Hematopoietic multipotent progenitor cell treated with erythropoietin and hydrocortisone succinate and interleukin-3 and kit ligand, for 4 days (in vitro differentiated cells): ENCODE measurements around the gene ALDH3A2.

ENCODE experiments used
- DNase-seq: peaks from one replicate; pipeline ENCODE4 v3.0.0-alpha.2; 2015

ALDH3A2 gene

DNA sequence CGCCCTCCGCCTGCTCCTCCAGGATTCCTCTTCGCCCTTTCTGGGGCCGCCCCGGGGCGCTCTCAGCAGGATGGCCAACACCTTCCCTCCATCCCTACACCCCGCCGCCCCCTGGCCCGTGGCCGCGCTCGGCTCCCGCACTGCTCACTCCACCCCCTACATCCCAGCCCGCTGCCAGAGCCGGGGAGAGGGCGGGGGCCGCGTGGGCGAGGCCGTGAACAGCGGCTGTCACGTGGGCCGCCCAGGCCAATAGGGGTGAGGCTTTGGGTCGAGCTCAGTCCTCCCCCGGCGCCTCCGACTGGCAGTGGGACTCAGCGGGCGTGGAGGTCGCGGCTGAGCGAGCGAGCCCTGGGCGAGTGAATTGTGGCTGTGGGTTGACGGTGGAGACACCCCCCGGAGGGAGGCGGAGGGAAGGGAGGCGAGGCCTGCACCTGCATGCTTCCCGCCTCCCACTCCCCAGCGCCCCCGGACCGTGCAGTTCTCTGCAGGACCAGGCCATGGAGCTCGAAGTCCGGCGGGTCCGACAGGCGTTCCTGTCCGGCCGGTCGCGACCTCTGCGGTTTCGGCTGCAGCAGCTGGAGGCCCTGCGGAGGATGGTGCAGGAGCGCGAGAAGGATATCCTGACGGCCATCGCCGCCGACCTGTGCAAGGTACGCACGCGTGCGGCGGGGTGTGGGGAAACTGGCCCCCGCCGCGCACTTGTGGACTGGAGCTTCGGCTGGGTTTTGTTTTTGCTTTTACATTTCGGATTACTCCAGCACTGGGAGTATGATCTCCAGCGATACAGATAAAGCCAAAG, at the start of gene ALDH3A2:
TSS of gene ALDH3A2 (plus strand) at position 277 of the 799 bp plus-strand sequence. CDS start at position 498, 221 bp downstream.
- peak; percentile 97 for DNase-seq

DNA sequence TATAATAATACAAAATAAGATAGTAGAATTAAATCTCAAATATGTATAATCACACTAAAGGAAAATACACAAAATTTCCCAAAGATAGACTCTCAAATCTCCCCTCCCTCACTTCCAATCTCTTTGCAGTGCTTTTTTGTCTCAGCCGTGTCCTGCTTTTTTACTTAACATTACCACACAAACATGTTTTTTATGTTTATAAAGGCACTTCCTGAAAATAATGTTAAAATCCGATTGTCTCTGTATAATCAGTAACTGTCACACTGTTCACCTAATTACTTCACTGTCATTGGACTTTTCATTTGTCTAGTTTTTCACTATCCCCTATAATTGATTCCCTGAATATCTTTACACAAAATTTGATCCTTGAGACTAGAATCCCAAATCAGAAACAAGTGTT, 38.2 kb upstream of the ALDH3A2 start:
- no peak for DNase-seq

DNA sequence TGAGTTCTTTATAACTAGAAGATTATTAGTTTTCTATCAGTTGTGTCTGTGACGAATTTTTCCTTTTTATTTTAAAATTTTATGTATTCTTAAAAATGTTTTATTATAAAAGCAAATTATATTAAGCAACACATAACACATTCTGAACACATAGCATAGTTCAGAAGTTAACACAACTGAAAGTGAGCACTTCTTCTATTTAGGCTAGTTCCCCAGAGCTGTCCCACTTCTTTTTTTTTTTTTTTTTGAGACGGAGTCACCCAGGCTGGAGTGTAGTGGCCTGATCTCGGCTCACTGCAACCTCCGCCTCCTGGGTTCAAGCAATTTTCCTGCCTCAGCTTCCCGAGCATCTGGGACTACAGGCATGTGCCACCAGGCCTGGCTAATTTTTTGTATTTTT, 37.7 kb upstream of the ALDH3A2 start:
- no peak for DNase-seq

DNA sequence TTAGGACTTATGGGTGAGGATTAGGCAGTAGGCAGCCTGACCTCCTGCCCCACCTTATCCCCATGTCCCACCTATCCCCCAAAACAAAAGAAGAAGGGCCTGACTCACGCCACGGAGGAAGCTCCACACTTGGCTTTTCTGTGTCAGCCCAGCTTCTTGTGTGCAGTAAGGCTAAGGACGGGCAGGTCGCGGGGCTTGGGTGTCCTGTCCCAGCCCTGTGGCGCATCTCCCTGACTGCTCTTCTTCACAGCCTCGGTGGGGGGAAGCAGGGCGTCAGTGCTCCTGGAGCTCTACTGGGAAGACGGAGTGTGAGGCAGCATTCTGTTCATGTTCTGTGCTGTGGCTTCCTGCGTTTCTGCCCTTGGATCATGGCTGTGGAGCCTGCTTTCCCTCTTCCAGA, 34.6 kb upstream of the ALDH3A2 start:
- DNase-seq, result no peak

DNA sequence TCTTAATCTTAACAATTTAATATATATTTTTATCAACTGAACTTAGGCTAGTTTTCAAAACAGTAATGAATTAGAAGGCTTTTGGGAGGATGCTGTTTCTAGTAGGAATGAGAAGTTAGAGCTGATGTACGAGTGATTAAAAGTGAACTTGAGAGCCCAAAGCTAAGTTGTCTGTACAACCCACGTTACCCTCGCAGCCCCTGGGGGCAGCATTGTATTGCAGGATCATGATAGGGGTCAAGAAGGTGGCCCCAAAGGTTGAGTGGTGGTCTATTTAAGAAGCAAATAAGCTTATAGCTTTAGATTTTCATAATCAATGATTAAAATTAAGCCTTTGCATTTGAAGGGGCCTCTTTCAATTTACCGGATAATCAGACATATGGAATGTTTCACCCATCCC, 33.7 kb upstream of the ALDH3A2 start:
- peak; percentile 7 for DNase-seq

DNA sequence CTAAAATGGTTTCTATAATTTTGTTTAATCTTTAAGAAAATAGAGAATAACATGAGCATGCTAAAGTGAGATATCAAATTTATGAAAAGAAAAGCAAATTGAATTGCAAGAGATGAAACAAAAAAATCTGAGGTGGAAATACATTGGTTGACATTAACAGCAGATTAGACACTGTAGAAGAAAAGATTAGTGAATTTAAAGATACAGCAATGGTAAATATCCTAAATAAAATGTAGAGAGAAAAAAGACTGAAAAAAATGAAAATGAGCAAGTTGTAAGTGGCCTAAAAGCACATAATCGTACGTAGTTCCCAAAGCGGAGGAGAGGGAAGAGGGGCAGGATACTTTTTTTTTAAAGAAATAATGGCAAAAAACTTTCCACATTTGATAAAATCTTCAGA, 30.5 kb upstream of the ALDH3A2 start:
- no peak for DNase-seq

DNA sequence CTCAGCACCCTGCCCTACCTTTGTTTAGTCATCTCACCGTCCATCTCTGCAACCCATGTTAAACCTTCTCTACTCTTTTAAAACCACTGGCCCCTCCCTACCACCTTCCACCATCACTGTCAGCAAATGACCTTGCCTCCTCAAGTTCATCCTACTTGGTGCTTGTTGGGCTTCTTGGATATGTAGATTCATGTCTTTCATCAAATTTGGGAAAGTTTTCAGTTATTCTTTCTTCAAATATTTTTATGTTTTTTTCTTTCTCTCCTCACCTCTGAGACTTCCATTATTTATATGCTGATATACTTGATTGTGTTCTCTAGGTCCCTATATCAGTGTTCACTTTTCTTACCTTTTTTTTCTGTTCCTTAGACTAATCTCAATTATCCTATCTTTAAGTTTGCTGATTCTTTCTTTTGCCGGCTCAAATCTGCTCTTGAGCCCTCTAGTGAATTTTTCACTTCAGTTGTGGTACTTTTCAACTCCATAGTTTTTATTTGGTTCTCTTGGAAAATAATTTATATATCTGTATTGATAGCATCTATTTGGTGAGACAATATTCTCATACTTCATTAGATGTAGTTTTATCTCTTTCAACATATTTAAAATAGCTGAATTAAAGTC, 28.7 kb upstream of the ALDH3A2 start:
- DNase-seq, result peak; percentile 7

DNA sequence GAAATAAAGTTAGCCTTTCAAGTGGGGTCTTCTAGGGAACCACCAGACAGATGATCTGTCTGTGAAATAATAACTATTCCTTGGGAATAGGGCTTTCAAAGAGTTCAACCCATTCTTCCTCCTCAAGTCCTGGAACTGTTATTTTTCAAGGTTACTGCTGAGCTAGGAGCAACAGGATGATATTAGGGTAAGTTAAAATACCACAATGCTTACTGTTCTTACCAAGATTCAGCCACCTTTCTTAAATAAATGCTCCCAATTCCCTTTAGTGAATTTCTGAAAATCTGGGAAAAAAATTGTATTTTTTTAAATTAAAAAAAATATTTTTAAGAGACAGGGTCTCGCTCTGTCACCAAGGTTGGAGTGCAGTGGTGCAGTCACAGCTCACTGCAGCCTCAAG, 26.9 kb upstream of the ALDH3A2 start:
- DNase-seq, result no peak

DNA sequence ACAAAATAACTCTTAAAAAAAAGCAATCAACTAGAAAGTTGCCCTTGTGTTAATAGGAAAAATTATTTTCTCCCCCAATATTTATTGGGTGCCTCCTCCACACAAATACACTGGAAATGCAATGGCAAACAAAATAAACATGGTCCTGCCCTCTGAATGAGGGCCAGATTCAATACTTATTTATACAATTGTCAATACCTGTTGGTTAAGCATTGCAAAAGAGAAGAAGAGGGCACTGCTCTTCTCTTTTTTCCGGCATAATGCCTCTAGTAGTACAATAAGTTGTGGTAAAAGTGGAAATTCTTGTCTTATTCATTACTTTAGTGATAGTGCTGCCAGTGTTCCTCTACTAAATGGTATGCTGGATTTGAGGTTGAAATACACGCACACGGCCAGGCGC, 22.5 kb upstream of the ALDH3A2 start:
- no peak for DNase-seq

DNA sequence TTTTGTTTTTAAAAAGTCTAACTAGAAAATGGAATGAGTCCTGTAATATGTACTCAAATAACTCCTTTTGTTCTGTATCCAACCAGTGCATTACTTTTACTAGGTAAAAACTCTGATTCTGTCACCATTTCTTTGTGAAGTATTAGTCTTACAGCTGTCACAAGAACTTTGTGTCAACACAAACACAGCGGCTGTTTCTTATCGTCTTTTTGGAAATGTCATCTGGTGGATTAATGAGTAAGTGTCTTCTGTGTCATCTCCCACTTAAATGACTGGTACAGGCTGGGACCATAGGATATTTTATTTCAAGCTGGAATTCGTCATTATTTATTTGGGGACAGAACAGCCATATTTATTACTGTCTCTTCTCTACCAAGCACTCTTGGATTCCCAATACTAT, 19.1 kb upstream of the ALDH3A2 start:
- no peak for DNase-seq

DNA sequence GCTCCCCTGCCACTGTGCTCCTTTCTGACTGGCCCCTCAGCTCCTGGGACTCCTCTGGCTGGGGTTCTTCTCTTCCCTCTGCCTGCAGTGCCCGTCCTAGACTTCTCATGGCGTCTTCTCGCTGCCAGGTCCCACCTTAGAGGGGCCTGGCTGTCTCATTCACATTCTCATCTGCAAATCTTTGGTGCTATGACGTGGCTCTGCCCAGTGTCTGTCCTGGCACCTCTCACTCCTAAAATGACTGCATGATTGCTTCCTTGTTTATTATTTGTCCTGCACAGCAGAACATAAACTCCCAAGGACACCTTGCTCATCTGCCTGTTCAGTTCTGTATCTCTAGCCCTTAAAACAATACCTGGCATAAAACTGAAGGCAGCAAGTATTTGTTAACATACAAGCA, 18.5 kb upstream of the ALDH3A2 start:
- no peak for DNase-seq

DNA sequence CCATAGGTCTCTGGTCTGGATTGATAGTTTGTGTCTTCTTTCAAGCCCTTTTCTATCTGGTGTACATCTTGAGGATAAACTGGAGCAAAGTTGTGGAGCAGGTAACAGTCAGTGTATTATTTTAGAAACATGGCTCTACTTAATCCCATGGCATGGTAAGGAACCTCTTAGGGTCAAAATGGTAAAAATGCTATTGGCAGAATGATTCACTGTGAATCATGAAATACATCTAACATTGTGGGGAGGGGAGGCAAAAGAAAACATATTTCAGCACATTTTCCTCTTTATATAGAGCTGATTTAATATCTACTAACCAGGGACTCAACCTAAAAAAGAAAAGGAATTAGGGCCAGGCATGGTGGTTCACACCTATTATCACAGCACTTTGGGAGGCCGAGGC, 17.9 kb upstream of the ALDH3A2 start:
- no peak for DNase-seq

DNA sequence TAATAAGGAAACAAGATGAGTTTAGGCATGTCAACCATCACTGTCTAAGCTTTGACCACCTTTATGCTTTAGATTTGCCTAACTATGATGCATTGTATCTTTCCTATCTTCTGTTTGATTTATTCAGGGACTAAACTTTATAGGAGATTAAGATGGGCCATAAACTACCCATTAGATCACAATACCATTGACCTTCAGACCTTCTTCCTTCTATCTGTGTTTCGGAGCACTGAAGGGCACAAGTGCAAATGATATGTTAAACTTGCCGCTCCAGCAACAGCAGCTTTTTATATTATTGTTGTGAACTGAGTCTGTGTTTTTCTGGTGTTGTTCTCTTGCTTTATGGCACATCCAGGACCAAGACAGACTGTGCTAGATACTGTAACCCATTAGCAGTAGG, 16.6 kb upstream of the ALDH3A2 start:
- DNase-seq, result no peak

DNA sequence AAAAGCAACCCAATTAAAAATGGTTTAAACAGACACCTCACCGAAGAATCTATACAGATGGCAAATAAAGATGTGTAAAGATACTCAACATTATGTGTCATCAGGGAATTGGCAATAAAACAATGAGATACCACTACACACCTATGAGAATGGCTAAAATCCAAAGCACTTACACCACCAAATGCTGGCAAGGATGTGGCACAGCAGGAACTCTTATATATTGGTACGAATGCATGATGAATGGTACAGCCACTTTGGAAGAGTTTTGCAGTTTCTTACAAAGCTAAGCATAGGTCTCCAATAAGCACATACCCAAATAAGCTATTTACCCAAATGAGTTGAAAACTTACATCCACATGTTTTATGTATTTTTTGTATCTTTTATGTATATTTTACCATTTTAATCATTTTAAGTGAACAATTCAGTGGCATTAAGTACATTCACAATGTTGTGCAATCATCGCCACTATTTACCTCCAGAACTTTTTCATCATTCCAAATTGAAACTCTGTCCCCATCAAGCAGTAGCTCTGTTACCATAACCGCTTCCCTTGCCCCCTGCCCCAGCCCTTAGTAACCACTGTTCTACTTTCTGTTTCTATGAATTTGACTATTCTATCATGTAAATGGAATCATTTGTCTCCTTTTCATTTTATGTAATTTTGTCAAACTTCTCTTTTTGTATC, 6.7 kb upstream of the ALDH3A2 start:
- no peak for DNase-seq

DNA sequence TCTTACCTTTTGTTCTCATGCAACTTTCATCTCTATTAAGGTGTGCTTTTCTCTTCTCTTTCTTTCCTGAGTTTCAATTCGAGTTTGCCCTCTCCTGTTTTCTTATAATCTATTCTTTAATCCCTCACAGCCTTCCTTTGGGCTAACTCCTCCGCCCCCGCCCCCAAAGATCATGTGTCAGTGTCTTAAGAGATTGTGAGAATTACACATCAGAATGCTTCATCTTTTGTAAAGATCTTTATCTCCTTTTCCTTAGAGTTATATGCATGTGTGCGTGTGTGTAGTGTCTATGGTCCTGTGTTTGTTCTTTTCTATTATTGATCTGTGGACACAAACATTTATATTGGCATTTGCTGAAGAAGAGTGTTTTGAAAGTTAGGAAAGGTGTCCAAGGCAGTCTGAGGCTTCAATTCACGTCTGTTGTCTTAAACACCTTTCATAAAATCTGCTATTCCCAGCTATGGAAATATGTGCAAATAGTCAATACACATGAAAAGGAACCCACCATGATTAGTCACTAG, 6.1 kb upstream of the ALDH3A2 start:
- no peak for DNase-seq

DNA sequence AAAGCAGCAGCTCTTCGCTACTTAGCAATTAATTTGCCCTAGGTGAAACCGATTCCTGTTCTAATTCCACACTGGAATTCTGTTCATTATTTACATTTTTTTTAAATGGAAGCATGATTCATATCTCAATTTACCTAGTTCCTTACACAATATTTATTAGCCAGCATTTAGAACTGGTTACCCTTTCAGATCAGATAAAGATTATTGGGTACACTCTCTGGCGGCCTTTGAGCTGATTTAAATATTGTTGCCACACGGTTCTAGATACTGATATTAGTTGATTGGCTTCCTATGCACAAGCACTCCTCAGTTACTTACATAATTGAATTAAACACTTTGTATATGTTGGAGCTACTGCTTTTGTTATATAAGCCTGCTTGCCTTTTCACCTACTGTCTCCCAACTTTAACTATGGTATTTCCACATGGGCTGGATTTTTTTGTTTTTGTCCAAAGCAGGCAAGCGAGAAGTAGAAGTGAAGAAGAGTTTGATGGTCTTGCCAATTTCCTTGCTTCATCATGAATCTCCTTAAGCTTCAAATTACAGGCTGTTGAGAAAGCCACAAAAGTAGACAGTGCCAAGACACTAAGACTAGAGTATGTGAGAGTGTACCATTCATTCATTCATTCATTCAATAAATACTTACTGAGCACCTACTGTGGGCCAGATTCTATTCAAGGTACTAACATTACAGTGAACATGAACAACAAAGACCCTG, 3.9 kb upstream of the ALDH3A2 start:
- DNase-seq, result no peak

DNA sequence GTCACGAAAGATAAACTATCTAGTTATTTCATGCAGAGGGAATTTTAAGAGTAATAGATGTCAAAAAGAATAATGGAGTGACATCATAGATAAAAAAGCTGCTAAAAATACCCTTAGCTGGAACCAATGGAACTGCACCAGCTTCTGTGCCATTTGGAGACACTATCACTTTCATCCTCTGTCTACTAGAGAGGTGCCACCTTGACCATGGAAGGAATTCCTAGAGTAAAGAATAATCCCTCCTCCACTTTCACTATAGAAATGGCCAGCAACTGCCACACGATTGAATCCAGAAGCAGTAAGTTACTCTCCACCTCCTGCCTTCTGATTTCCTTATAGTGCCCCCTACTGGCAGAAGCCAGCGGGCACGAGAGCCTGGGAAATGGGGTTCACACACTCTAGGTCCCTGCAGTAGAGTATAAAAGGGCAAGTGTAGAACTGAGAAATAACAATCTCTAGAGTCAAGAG, 2.8 kb upstream of the ALDH3A2 start:
- peak; percentile 73 for DNase-seq

DNA sequence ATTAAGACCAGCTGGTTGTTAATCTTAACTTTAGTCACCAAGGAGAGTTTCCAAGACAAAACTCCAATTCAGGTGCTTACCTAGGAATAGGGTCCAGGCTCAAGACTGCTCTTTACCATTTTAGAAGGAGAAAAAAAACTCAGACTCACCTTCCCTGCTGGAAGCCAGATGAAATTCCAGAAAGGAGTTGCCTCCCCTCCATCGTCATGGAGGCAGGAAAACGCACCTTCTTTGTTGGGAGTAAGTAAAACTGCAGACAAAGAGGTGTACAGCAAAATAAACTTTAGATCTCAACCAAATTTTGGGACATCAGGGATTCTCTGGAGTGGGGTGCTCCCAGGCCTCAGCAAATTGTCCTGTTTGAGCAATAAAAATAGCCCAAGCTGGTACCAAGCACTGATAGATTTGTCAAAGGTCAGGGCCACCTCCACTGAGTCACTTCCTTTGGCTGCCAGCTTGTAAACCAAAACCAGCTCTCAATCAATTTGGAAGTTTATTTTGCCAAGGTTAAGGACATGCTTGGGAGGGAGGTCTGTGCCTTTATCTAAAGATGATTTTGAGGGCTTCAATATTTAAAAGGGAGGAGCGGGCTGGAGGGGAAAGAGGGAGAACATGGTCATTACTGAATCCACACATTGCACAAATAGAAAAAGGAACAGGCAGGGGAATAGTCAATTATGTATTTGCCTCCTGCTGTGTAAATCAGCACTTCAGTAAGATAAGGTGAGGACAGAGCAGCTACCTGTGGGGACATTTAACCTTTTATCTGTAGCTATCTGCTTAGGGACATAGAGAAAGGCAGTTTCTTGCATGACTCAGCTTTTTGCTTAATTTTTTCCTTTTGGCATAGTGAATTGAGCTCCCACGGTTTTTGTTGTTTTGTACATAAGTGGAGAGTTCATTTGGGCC, 1.5 kb upstream of the ALDH3A2 start:
- DNase-seq, result peak; percentile 33

DNA sequence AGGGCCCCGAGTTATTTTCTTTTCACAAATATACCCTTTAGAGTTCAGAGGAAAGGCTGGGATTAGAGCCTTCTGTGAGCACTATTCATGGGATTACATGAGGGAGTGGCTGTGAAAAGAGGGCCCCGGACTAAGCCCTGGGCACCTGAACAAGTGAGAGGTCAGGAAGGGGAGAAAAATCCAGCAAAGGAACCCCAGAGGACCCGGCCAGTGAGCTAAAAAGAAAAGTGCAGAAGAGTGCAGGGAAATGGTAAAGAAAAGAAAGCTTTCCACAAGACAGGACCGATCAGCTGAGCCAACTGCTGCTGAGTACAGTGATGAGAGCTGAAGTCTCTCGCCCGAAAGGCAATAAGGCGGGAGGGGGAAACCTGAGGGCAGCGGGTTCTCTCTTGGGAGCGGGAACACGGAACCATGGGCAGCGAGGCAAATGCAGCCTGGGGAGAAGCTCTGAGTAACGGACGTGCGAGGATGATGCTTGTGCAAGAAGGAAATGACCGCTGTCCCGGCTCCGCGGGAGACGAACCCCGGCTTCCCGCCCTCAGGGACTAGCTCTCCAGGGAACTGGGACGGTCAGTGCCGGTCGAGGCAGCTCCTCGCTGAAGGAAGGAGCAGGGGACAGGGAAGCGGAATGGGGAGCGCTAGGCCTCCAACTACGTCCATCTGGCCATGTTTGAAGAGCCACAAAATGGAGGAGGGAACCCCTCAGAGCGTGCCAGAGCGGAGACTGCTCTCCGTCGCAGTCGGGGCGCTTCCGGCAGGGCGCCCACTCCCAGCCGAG, 665 bp upstream of the ALDH3A2 start:
- peak; percentile 70 for DNase-seq

DNA sequence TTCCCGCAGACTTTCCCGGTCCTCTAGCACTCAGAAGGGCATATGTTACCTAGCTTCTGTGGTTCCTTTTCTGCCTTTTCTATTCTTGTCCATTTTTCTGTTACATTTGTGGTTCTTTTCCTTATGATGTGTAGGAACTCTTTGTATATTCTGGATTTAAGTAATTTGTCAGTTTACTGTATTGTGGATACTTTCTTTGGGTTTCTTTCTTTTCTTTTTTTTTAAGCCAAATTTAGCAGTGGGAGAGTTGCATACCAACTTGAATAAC, 657 bp downstream of the ALDH3A2 start:
- DNase-seq, result no peak

DNA sequence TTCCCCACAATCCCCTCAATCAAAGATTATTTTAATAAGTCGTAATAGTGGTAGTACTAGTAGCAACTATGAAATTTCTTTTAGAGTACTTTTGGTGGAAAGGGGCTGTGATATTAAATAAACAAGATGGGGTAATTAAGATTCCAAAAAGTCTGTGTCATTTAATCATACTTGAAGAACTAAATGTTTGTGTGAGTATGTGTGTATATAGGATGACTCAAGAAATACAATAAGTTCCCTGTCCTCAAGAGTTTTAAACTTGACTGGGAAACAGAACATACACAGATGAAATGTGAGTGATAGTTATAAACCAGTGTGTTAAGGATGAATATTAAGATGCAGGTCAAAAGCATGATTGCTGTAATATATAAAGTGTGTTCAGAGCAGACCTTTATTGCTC, 2.3 kb downstream of the ALDH3A2 start:
- no peak for DNase-seq
